Right lobe of liver (tissue), 6 donors: ENCODE results near the gene PSMC4. TPM values are rescaled to one million over a fixed set of nuclear protein-coding genes. Genes with fewer than 3 reads are reported as not detected.

Source experiments
- ATAC-seq, 4 donors: fragments of 200-7000 bp; cut with Tn5 transposase; one replicate each; pipeline ENCODE4 v1.9.1; 2020; ENCODE audit warnings: mild to moderate bottlenecking in 4 of 4, moderate library complexity in 4 of 4
- DNase-seq, 3 donors: peaks; one replicate each; pipeline ENCODE4 v3.0.0-alpha.2; 2020
- H3K27ac ChIP-seq, 3 donors: fragments of 200-600 bp; one replicate each; pipeline ENCODE4 v1.8.0; 2022
- H3K27me3 ChIP-seq, 2 donors: fragments of 200-600 bp; one replicate each; pipeline ENCODE4 v1.8.0; 2022
- H3K36me3 ChIP-seq, 4 donors: fragments of 200-600 bp; sonication (generic) in 1 of 4; one replicate each; pipeline versions ENCODE4 v1.5.1 to v1.8.0; 2017 to 2022; ENCODE audit warnings: control low read depth in 1 of 4
- H3K4me1 ChIP-seq, 4 donors: fragments of 200-600 bp; sonication (generic) in 1 of 4; one replicate each; pipeline versions ENCODE4 v1.5.1 to v1.8.0; 2017 to 2022; ENCODE audit warnings: control low read depth in 1 of 4
- H3K4me3 ChIP-seq, 3 donors: fragments of 200-600 bp; one replicate each; pipeline ENCODE4 v1.8.0; 2022
- H3K9me3 ChIP-seq, 4 donors: fragments of 200-600 bp; sonication (generic) in 1 of 4; one replicate each; pipeline versions ENCODE4 v1.5.1 to v1.8.0; 2017 to 2022; ENCODE audit warnings: control low read depth in 1 of 4
- CTCF ChIP-seq, 4 donors: fragments of 200-600 bp in 3 of 4; fragments of 450-650 bp in 1 of 4; IDR thresholded peaks; one replicate each; pipeline versions ENCODE4 v1.5.1 to v1.8.0; 2016 to 2022; ENCODE audit warnings: antibody characterized with exemption in 4 of 4, mild to moderate bottlenecking in 2 of 4
- POLR2A ChIP-seq: fragments of 450-650 bp; IDR thresholded peaks from one replicate; pipeline ENCODE4 v1.6.1; 2017; ENCODE audit warnings: antibody characterized with exemption, mild to moderate bottlenecking
- WGBS: methylation state at CpG from one replicate; pipeline ENCODE4 v1.1.6; 2018; ENCODE audit warnings: low coverage, low lambda C conversion rate; ENCODE audit not compliant: insufficient coverage; ENCODE audit errors: missing lambda C conversion rate; 5-methylcytosine and 5-hydroxymethylcytosine counted together
- intact Hi-C, 2 donors: fragments of 100-400 bp; cut with DNase I; formaldehyde crosslinking; loops; one replicate each; pipeline versions ENCODE4 v1.11.2 to v1.14.1; 2022
- total RNA-seq, 6 experiments: library from RNA; depleted of rRNA in 2 of 6; stranded (reverse); fragments of >200 nt in 2 of 6; fragmentation: NEBNext Ultra II Directional in 3 of 6; extraction: Animal tissue kit (Norgen Biotek cat#: 25700) in 3 of 6; gene quantifications; one replicate each; pipeline versions ENCODE4 v1.1.0 to v1.2.4, GENCODE V29; 2016 to 2023
- donor health status: DM: no; HTN: yes; CAD: no.
- donor health status: DM: no; HTN: no; CAD: no.
- donor health status: DM: no; HTN: no; CAD: no.
- donor health status: DM: no; HTN: yes; CAD: no.
- donor health status: DM: no; HTN: yes; CAD: no.

PSMC4 gene
- total RNA-seq, 6 experiments from 2014 or later = 40.0 to 106 (median 52.5) TPM

- H3K4me1 ChIP-seq = no peaks in the 10 kb centered on the region
- no peak for ATAC-seq
- no peak overlapping the region for H3K4me3 ChIP-seq
- H3K27me3 ChIP-seq = no peaks in the 10 kb centered on the region
- TF ChIP-seq CTCF (IDR thresholded peaks at IDR 0.05) (no peak), POLR2A (no peak)
- H3K27ac ChIP-seq = no peak overlapping the region
- no peak for DNase-seq
- intact Hi-C loops = no loop called here
- H3K9me3 ChIP-seq = no peaks in the 10 kb centered on the region
- H3K36me3 ChIP-seq = no peaks in the 10 kb centered on the region
- WGBS = 76% methylated on average over 3 of the region's 8 CpGs
Measured at GRCh38 chr19:39926170-39926760, 44.7 kb upstream of the PSMC4 start.

GRCh38 chr19:39927076-39927475, 43.9 kb upstream of the PSMC4 start:
- intact Hi-C loops = no loop called here
- Histone ChIP-seq H3K27ac (no peak overlapping the region), H3K9me3 (no peaks in the 10 kb centered on the region), H3K36me3 (no peaks in the 10 kb centered on the region), H3K4me3 (no peak overlapping the region), H3K4me1 (no peaks in the 10 kb centered on the region), H3K27me3 (no peaks in the 10 kb centered on the region)
- TF ChIP-seq CTCF (IDR thresholded peaks at IDR 0.05) (no peak), POLR2A (no peak)
- no peak for DNase-seq
- WGBS = no CpG with 5 or more reads among the region's 11 CpGs
- ATAC-seq = peak in 1 of 4 donors; percentile 19

GRCh38 chr19:39927524-39928356, 43.2 kb upstream of the PSMC4 start:
- intact Hi-C loops = no loop called here

GRCh38 chr19:39928357-39928725, 42.6 kb upstream of the PSMC4 start:
- Histone ChIP-seq H3K9me3 (no peaks in the 10 kb centered on the region), H3K36me3 (no peaks in the 10 kb centered on the region), H3K27me3 (no peaks in the 10 kb centered on the region), H3K4me1 (no peaks in the 10 kb centered on the region), H3K4me3 (no peak overlapping the region), H3K27ac (no peak overlapping the region)
- ATAC-seq (no peak), DNase-seq (no peak)
- intact Hi-C loops = no loop called here
- 93% methylated on average over 3 of the region's 3 CpGs for WGBS
- TF ChIP-seq POLR2A (no peak), CTCF (IDR thresholded peaks at IDR 0.05) (no peak)

More at GRCh38 chr19:39927524-39928356, 43.2 kb upstream of the PSMC4 start:
- Histone ChIP-seq H3K27me3 (no peaks in the 10 kb centered on the region), H3K4me3 (no peak overlapping the region), H3K36me3 (no peaks in the 10 kb centered on the region), H3K4me1 (no peaks in the 10 kb centered on the region), H3K9me3 (no peaks in the 10 kb centered on the region), H3K27ac (no peak overlapping the region)
- ATAC-seq = no peak
- no peak for DNase-seq
- TF ChIP-seq CTCF (IDR thresholded peaks at IDR 0.05) = no peak
- no peak for TF ChIP-seq POLR2A
- WGBS = 53% methylated on average over 3 of the region's 23 CpGs
